GM12878 (cell line): ENCODE data around the gene DYRK4. TPM values are rescaled to one million over a fixed set of nuclear protein-coding genes. Genes with fewer than 3 reads are reported as not detected.

ENCODE experiments used
- ATAC-seq: fragments of 200-7000 bp; cut with Tn5 transposase; 3 replicates; pipeline ENCODE4 v1.9.1; 2020; ENCODE audit warnings: mild to moderate bottlenecking, moderate library complexity
- BruUV-seq: library from RNA; stranded (reverse); fragments of 400-500 nt; replicated peaks from 2 replicates; lab custom pipeline; 2021; lab: Mats Ljungman, UMichigan
- CTCF ChIA-PET: fragments of 300-600 bp; sonication (Branson Sonifier 250); formaldehyde crosslinking; extraction: SDS; loops from one replicate; lab custom pipeline; 2021; ENCODE audit warnings: inconsistent platforms; lab: Yijun Ruan, JAX
- POLR2A ChIA-PET: fragments of 350-600 bp; formaldehyde crosslinking; extraction: SDS; loops from one replicate; lab custom pipeline; 2021; ENCODE audit warnings: inconsistent platforms; lab: Charles Lee
- RAD21 ChIA-PET: fragments of 300-600 bp; sonication (Branson Sonifier 250); formaldehyde crosslinking; loops from one replicate; lab custom pipeline; 2023; ENCODE audit warnings: antibody characterized with exemption; ENCODE audit not compliant: unreplicated experiment; lab: Charles Lee
- SMC1A ChIA-PET: fragments of 300-600 bp; sonication (Branson Sonifier 250); formaldehyde crosslinking; loops from one replicate; lab custom pipeline; 2023; ENCODE audit not compliant: unreplicated experiment, uncharacterized antibody; lab: Charles Lee
- DNase-seq: peaks from one replicate; pipeline ENCODE4 v3.0.0-alpha.2; 2011; ENCODE audit warnings: low read depth, low spot score
- FAIRE-seq: peaks from 3 replicates; lab custom pipeline; 2011; peaks lifted over from hg19 to GRCh38; lab: Jason Lieb, UNC
- H2AFZ ChIP-seq: 2 replicates; pipeline ENCODE4 v1.6.0; 2011; ENCODE audit warnings: low read depth, low read length, control low read depth; ENCODE audit not compliant: control insufficient read depth
- H3K27ac ChIP-seq: 2 replicates; pipeline ENCODE4 v1.5.1; 2011; ENCODE audit warnings: control low read depth; ENCODE audit not compliant: control insufficient read depth, insufficient read depth
- H3K27me3 ChIP-seq, 2 experiments: replicated peaks in 1 of 2; 2 replicates each; pipeline versions ENCODE4 v1.6.0 to v1.6.1; 2011; ENCODE audit warnings: low read length in 1 of 2; ENCODE audit not compliant: control insufficient read depth in 2 of 2, insufficient read depth in 2 of 2
- H3K36me3 ChIP-seq, 2 experiments: 2 replicates each; pipeline ENCODE4 v1.5.1; 2011; ENCODE audit warnings: low read length in 1 of 2; ENCODE audit not compliant: control insufficient read depth in 2 of 2, insufficient read depth in 2 of 2
- H3K4me1 ChIP-seq: 2 replicates; pipeline ENCODE4 v1.6.1; 2011; ENCODE audit warnings: mild to moderate bottlenecking, low read length, moderate library complexity, mixed read lengths; ENCODE audit not compliant: control insufficient read depth, insufficient read depth
- H3K4me2 ChIP-seq: 2 replicates; pipeline ENCODE4 v1.6.0; 2011; ENCODE audit warnings: control low read depth; ENCODE audit not compliant: control insufficient read depth, insufficient read depth
- H3K4me3 ChIP-seq: fragments of 200-600 bp; sonication (generic); 2 replicates; pipeline ENCODE4 v1.5.1; 2016
- H3K79me2 ChIP-seq: 2 replicates; pipeline ENCODE4 v1.6.0; 2011; ENCODE audit warnings: low read length; ENCODE audit not compliant: control insufficient read depth, insufficient read depth
- H3K9ac ChIP-seq: 2 replicates; pipeline ENCODE4 v1.8.0; 2011; ENCODE audit warnings: low read length, control low read depth, mixed read lengths; ENCODE audit not compliant: control insufficient read depth, insufficient read depth
- H3K9me3 ChIP-seq: replicated peaks from 3 replicates; pipeline ENCODE4 v1.5.1; 2011; ENCODE audit warnings: mild to moderate bottlenecking, low read length; ENCODE audit not compliant: control insufficient read depth, insufficient read depth
- H4K20me1 ChIP-seq: 2 replicates; pipeline ENCODE4 v1.6.0; 2011; ENCODE audit not compliant: control insufficient read depth, insufficient read depth
- BCLAF1 ChIP-seq: fragments of 450-650 bp; IDR thresholded peaks from 2 replicates; pipeline ENCODE4 v1.6.1; 2017; ENCODE audit warnings: antibody characterized with exemption, mild to moderate bottlenecking, moderate library complexity
- CBX3 ChIP-seq: fragments of 200-600 bp; sonication (generic); IDR thresholded peaks from 2 replicates; pipeline ENCODE4 v1.6.1; 2016; ENCODE audit warnings: low read depth, borderline replicate concordance
- CHD2 ChIP-seq: IDR thresholded peaks from 2 replicates; pipeline ENCODE4 v1.6.1; 2011; ENCODE audit warnings: low read depth, low read length, improper control_type of control experiment, borderline replicate concordance
- FOXK2 ChIP-seq: fragments of 450-650 bp; IDR thresholded peaks from 2 replicates; pipeline ENCODE4 v1.6.1; 2017; ENCODE audit warnings: mild to moderate bottlenecking, moderate library complexity
- GABPA ChIP-seq: IDR thresholded peaks from 2 replicates; pipeline ENCODE4 v1.6.1; 2014; ENCODE audit warnings: antibody characterized with exemption, low read depth, mild to moderate bottlenecking, inconsistent platforms
- HSF1 ChIP-seq: fragments of 150-350 bp; IDR thresholded peaks from 2 replicates; pipeline ENCODE4 v1.6.1; 2014; ENCODE audit warnings: mild to moderate bottlenecking, low read depth, low read length
- MAX ChIP-seq: IDR thresholded peaks from 2 replicates; pipeline ENCODE4 v1.6.1; 2012; ENCODE audit warnings: low read depth, low read length, improper control_type of control experiment
- MEF2B ChIP-seq: fragments of 450-650 bp; IDR thresholded peaks from 2 replicates; pipeline ENCODE4 v1.6.1; 2018; ENCODE audit warnings: mild to moderate bottlenecking, moderate library complexity; ENCODE audit not compliant: partially characterized antibody, poor library complexity, severe bottlenecking
- RAD21 ChIP-seq: IDR thresholded peaks from 2 replicates; pipeline ENCODE4 v1.6.1; 2011; ENCODE audit warnings: mild to moderate bottlenecking, low read depth, low read length, moderate library complexity; ENCODE audit not compliant: insufficient read depth
- SIX5 ChIP-seq: IDR thresholded peaks from 2 replicates; pipeline ENCODE4 v1.6.1; 2011; ENCODE audit warnings: mild to moderate bottlenecking, low read depth, low read length, moderate library complexity; ENCODE audit not compliant: severe bottlenecking
- SMC3 ChIP-seq: IDR thresholded peaks from 2 replicates; pipeline ENCODE4 v1.6.1; 2011; ENCODE audit warnings: low read length, improper control_type of control experiment, borderline replicate concordance
- SP1 ChIP-seq: IDR thresholded peaks from one replicate; pipeline ENCODE4 v1.6.1; 2011; ENCODE audit warnings: low read depth, low read length
- SRF ChIP-seq, 2 experiments: IDR thresholded peaks; 2 replicates each; pipeline ENCODE4 v1.6.1; 2011; ENCODE audit warnings: low read depth in 2 of 2, low read length in 2 of 2, mild to moderate bottlenecking in 1 of 2, moderate library complexity in 1 of 2
- WGBS: methylation state at CpG from one replicate; pipeline ENCODE4 v1.1.6; 2016; ENCODE audit warnings: low lambda C conversion rate; ENCODE audit not compliant: insufficient replicate concordance, insufficient coverage; ENCODE audit errors: missing lambda C conversion rate; 5-methylcytosine and 5-hydroxymethylcytosine counted together
- in situ Hi-C: fragments of 300-500 bp; cut with MboI; formaldehyde crosslinking; loops from 9 replicates; pipeline ENCODE4 v1.14.3; 2018; ENCODE audit warnings: mixed read lengths
- intact Hi-C: fragments of 100-400 bp; cut with micrococcal nuclease; formaldehyde crosslinking; loops from one replicate; pipeline ENCODE4 v1.14.2; 2022; ENCODE audit not compliant: unreplicated experiment
- polyA plus RNA-seq, 11 experiments: library from polyadenylated mRNA; depleted of rRNA in 4 of 11; unstranded in 6 of 11; stranded (reverse) in 5 of 11; fragments of >200 nt; fragmentation: Nextera tagmentation in 4 of 11; fragmentation: Illumina TruSeq in 1 of 11; extraction: Ambion mirVana in 4 of 11; extraction: Trizol in 1 of 11; gene quantifications; 1 replicate in 1 of 11; 2 replicates in 10 of 11; pipeline versions ENCODE4 v1.2.1 to v1.2.3, GENCODE V29; 2011 to 2016; ENCODE audit warnings: inconsistent platforms in 2 of 11, missing spikeins in 2 of 11, low read depth in 1 of 11
- total RNA-seq, 4 experiments: library from RNA; depleted of rRNA in 3 of 4; stranded (reverse); fragments of >200 nt in 3 of 4; fragmentation: Illumina TruSeq in 1 of 4; extraction: Trizol in 1 of 4; gene quantifications; 2 replicates each; pipeline versions ENCODE4 v1.2.1 to v1.2.3, GENCODE V29; 2013 to 2021
- TF ChIP-seq, protein P1 (sequence below), 3 experiments: IDR thresholded peaks in 2 of 3; conservative IDR thresholded peaks in 1 of 3; 2 replicates each; pipeline ENCODE4 v1.5.1; 2011; ENCODE audit warnings: low read depth in 3 of 3, low read length in 3 of 3, mild to moderate bottlenecking in 3 of 3, control low read depth in 2 of 3, moderate library complexity in 2 of 3, inconsistent platforms in 1 of 3, mixed read lengths in 1 of 3; ENCODE audit not compliant: control insufficient read depth in 2 of 3, insufficient read depth in 1 of 3; ENCODE audit errors: extremely low read depth in 1 of 3

Gene DYRK4
- total and polyA plus RNA-seq, 10 of the 15 experiments (the other 5 are each of a cell fraction or from before 2014, with no cell fraction given): 30.8 to 66.7 (median 46.8) TPM

- ChIA-PET POLR2A (interaction anchor here (0.5 kb wide), 1 partner anchor 181 kb away, joined by 3 read pairs; no protein-coding TSS in a partner anchor), RAD21 (no interaction called here), SMC1A (interaction anchor here (1.3 kb wide), 1 partner anchor 178 kb away, joined by 8 read pairs; no protein-coding TSS in a partner anchor), CTCF (interaction anchor here (0.8 to 1.7 kb wide), 4 partner anchors 74 to 442 kb away, joined by 3 to 8 read pairs (median 4); no protein-coding TSS in a partner anchor)
- no peak overlapping the region for H3K27ac ChIP-seq
- no peaks in the 10 kb centered on the region for H4K20me1 ChIP-seq
- no peaks in the 10 kb centered on the region for H3K36me3 ChIP-seq
- no TSS peak for BruUV-seq
- ATAC-seq (peak; percentile 65), FAIRE-seq (peak; percentile 76), DNase-seq (no peak)
- H3K27me3 ChIP-seq: no peaks in the 10 kb centered on the region
- H2AFZ ChIP-seq: no peak overlapping the region
- intact Hi-C loops: loop anchor here (2.0 kb wide), 1 partner anchor 179 kb away; no protein-coding TSS in a partner anchor
- H3K9ac ChIP-seq: no peak overlapping the region
- no peaks in the 10 kb centered on the region for H3K9me3 ChIP-seq
- in situ Hi-C loops: loop anchor here (5.0 kb wide), 1 partner anchor 178 kb away; no protein-coding TSS in a partner anchor
- 44% methylated on average over 8 of the region's 8 CpGs for WGBS
- no peak overlapping the region for H3K4me2 ChIP-seq
- TF ChIP-seq CHD2: no peak
- no peak for TF ChIP-seq MAX
- TF ChIP-seq BCLAF1: no peak
- no peak for TF ChIP-seq SIX5
- no peak for TF ChIP-seq CBX3
- TF ChIP-seq GABPA: no peak
- no peak for TF ChIP-seq SP1
- no peak for TF ChIP-seq FOXK2
- no peak for TF ChIP-seq SRF (IDR thresholded peaks at IDR 0.05; ENCODE audit: low read depth in 2 of 2, low read length in 2 of 2)
- TF ChIP-seq SMC3: peak; percentile 26; the same call in 1 of the 2 replicates
- TF ChIP-seq RAD21: peak; percentile 50
- no peak for TF ChIP-seq HSF1
- TF ChIP-seq, protein P1, sequence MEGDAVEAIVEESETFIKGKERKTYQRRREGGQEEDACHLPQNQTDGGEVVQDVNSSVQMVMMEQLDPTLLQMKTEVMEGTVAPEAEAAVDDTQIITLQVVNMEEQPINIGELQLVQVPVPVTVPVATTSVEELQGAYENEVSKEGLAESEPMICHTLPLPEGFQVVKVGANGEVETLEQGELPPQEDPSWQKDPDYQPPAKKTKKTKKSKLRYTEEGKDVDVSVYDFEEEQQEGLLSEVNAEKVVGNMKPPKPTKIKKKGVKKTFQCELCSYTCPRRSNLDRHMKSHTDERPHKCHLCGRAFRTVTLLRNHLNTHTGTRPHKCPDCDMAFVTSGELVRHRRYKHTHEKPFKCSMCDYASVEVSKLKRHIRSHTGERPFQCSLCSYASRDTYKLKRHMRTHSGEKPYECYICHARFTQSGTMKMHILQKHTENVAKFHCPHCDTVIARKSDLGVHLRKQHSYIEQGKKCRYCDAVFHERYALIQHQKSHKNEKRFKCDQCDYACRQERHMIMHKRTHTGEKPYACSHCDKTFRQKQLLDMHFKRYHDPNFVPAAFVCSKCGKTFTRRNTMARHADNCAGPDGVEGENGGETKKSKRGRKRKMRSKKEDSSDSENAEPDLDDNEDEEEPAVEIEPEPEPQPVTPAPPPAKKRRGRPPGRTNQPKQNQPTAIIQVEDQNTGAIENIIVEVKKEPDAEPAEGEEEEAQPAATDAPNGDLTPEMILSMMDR (IDR thresholded peaks at IDR 0.05 in 2 of 3, conservative IDR thresholded peaks at IDR 0.05 in 1 of 3; ENCODE audit: control insufficient read depth in 2 of 3, extremely low read depth in 1 of 3, insufficient read depth in 1 of 3, low read depth in 3 of 3, low read length in 3 of 3): peak; percentile 23 to 45 (median 40); a peak in 4 of 6 replicates
- TF ChIP-seq MEF2B: no peak
- no peaks in the 10 kb centered on the region for H3K79me2 ChIP-seq
- H3K4me1 ChIP-seq: no peaks in the 10 kb centered on the region
- no peak overlapping the region for H3K4me3 ChIP-seq
These were observed 17.5 kb downstream of the DYRK4 start for GRCh38 chr12:4579305-4580102.
